Neural crest cell (in vitro differentiated cells): Measurements from ENCODE around the gene UBAP1L. TPM values are rescaled to one million over a fixed set of nuclear protein-coding genes. Genes with fewer than 3 reads are reported as not detected.
"Not testable (repeated sequence)": the region's sequence is repeated elsewhere in the genome, so short reads cannot be mapped to it uniquely, and the experiment has no call there.

Experiments used
- DNase-seq: peaks from one replicate; pipeline ENCODE4 v3.0.0; 2021; ENCODE audit warnings: low read depth, mixed read lengths, low spot score
- H3K27ac Mint-ChIP-seq: one replicate; pipeline ENCODE4 v1.8.0; 2021; ENCODE audit warnings: mild to moderate bottlenecking, mixed read lengths; ENCODE audit not compliant: unreplicated experiment
- H3K27me3 Mint-ChIP-seq: 2 replicates; pipeline ENCODE4 v1.8.0; 2021; ENCODE audit warnings: low read depth, mild to moderate bottlenecking, mixed read lengths
- H3K36me3 Mint-ChIP-seq: 2 replicates; pipeline ENCODE4 v1.8.0; 2021; ENCODE audit warnings: low read depth, mild to moderate bottlenecking, mixed read lengths
- H3K4me1 Mint-ChIP-seq: 2 replicates; pipeline ENCODE4 v1.8.0; 2021; ENCODE audit warnings: mixed read lengths
- H3K4me3 Mint-ChIP-seq: one replicate; pipeline ENCODE4 v1.8.0; 2021; ENCODE audit warnings: mild to moderate bottlenecking, mixed read lengths
- H3K9me3 Mint-ChIP-seq: 2 replicates; pipeline ENCODE4 v1.8.0; 2021; ENCODE audit warnings: mixed read lengths
- CTCF ChIP-seq: fragments of 200-600 bp; sonication (generic); conservative IDR thresholded peaks from 2 replicates; pipeline ENCODE4 v1.5.0; 2021; ENCODE audit warnings: antibody characterized with exemption, mild to moderate bottlenecking
- total RNA-seq: library from RNA; stranded (reverse); gene quantifications from 2 replicates; pipeline ENCODE4 v1.2.1, GENCODE V29; 2021

Gene UBAP1L
- total RNA-seq, 1 donor from 2014 or later = 3.6 TPM

GRCh38 chr15:65048241-65048640 lies 66.8 kb downstream of the UBAP1L start:
- DNase-seq = no peak
- Mint-ChIP-seq H3K4me1 (peaks cover 30% of the 10 kb centered on the region), H3K36me3 (no peaks in the 10 kb centered on the region), H3K4me3 (no peak overlapping the region), H3K27me3 (no peaks in the 10 kb centered on the region), H3K27ac (no peak overlapping the region), H3K9me3 (no peaks in the 10 kb centered on the region)
- TF ChIP-seq CTCF = no peak

DNA sequence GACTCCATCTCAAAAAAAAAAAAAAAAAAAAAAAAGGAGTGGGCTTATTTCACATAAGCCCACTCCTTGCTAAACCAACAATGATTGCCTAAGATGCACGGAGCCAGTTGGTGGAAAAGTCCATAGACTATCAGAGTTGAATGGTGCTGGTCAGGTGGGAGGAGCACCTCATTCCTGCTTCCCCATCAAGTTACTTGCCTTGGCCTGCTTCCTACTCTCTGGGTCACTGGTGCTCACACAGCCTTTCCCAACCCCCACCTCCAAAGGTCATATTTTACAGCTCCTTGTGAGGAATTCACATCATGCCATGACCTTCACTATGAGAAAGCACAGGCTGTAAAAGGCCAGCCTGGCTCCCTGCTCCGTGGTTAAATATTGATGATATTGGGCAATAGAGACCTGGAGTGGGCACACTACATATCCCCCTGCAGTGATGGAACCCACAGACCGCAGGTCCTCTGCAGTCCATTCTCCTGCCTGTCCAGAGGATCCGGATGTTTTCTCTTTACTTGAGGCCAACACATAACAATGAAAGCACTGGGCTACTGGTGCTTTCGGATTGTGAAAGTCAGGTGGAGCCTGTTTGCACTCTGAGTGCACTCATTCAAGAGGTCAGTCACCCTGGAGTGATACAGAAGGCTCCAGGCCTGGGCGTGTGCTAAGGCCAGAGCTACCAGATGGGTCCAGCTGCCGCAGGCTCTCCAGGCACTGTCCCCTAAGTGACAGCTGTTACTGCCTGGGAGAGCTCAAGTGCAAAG lies 70.1 kb downstream of the UBAP1L start, which contains the start of gene SLC51B:
Gene SLC51B, plus strand, starts transcription at position 664 of the 758 bp plus-strand sequence. CDS start 4,618 bp downstream, outside the sequence.
- H3K36me3 Mint-ChIP-seq = no peaks in the 10 kb centered on the region
- no peaks in the 10 kb centered on the region for H3K27me3 Mint-ChIP-seq
- DNase-seq = no peak
- H3K4me3 Mint-ChIP-seq = no peak within 1 kb of the TSS
- no peak for TF ChIP-seq CTCF
- no peaks in the 10 kb centered on the region for H3K9me3 Mint-ChIP-seq
- no peak within 1 kb of the TSS for H3K27ac Mint-ChIP-seq
- H3K4me1 Mint-ChIP-seq = peaks cover 24% of the 10 kb centered on the region

- not testable (repeated sequence) for H3K36me3 Mint-ChIP-seq, DNase-seq, H3K4me3 Mint-ChIP-seq, H3K9me3 Mint-ChIP-seq, H3K27me3 Mint-ChIP-seq, H3K27ac Mint-ChIP-seq
- H3K4me1 Mint-ChIP-seq = peaks cover 18% of the 10 kb centered on the region
Observed at GRCh38 chr15:65044218-65044617, 70.8 kb downstream of the UBAP1L start.

- Mint-ChIP-seq H3K27ac (no peak overlapping the region), H3K27me3 (no peaks in the 10 kb centered on the region), H3K4me3 (no peak overlapping the region)
Observed at GRCh38 chr15:65042776-65043327, 72.1 kb downstream of the UBAP1L start.

More at GRCh38 chr15:65042776-65043327, 72.1 kb downstream of the UBAP1L start:
- Mint-ChIP-seq H3K9me3 (no peaks in the 10 kb centered on the region), H3K36me3 (no peaks in the 10 kb centered on the region), H3K4me1 (peaks cover 14% of the 10 kb centered on the region)
- TF ChIP-seq CTCF = no peak
- DNase-seq = no peak

Other genes with a start within 250 kb of the UBAP1L start
- gene ANKDD1A, start 203.3 kb downstream of the UBAP1L start, total RNA-seq = 4.4 and 4.6 TPM in 2 replicates
- 71.8 and 73.5 TPM in 2 replicates for gene SPG21, start 125.3 kb downstream of the UBAP1L start, total RNA-seq
- 18.8 and 20.5 TPM in 2 replicates for gene MTFMT, start 85.6 kb downstream of the UBAP1L start, total RNA-seq
- gene SLC51B, start 69.8 kb downstream of the UBAP1L start, total RNA-seq = not detected in 2 replicates
- gene RASL12, start 47.2 kb downstream of the UBAP1L start, total RNA-seq = 1.5 and 1.8 TPM in 2 replicates
- gene KBTBD13, start 38.5 kb downstream of the UBAP1L start, total RNA-seq = not detected in 2 replicates
- 37.0 and 40.8 TPM in 2 replicates for gene PDCD7, start 18.6 kb upstream of the UBAP1L start, total RNA-seq
- gene CLPX, start 70.1 kb upstream of the UBAP1L start, total RNA-seq = 42.0 and 42.2 TPM in 2 replicates
- gene CILP, start 96.3 kb upstream of the UBAP1L start, total RNA-seq = 0.12 and 0.14 TPM in 2 replicates
- gene PARP16, start 171.7 kb upstream of the UBAP1L start, total RNA-seq = 14.8 and 15.5 TPM in 2 replicates
- not detected in 2 replicates for gene RNU5A-1, start 180.9 kb upstream of the UBAP1L start, total RNA-seq
- 17.2 TPM in 1 of 2 replicates, not detected in the other for gene RNU5B-1, start 189.5 kb upstream of the UBAP1L start, total RNA-seq